GM11168 (cell line): ENCODE results near the gene C21orf58.
"Not testable (repeated sequence)": the region's sequence is repeated elsewhere in the genome, so short reads cannot be mapped to it uniquely, and the experiment has no call there.

Experiments
- in situ Hi-C: fragments of 300-500 bp; cut with MboI; formaldehyde crosslinking; loops from one replicate; pipeline ENCODE4 v1.12.0; 2022; ENCODE audit warnings: low sequenced_read_pairs; ENCODE audit not compliant: unreplicated experiment

C21orf58 gene

GRCh38 chr21:46323710-46324389 is at the start of gene C21orf58, which contains the start of gene PCNT:
TSS of gene C21orf58 (minus strand) at chr21:46323870. CDS start at chr21:46322738, 1,132 bp downstream.
TSS of gene PCNT (plus strand) at chr21:46324156. CDS start at chr21:46324229, 73 bp downstream.
- in situ Hi-C loops, result no loop called here

DNA sequence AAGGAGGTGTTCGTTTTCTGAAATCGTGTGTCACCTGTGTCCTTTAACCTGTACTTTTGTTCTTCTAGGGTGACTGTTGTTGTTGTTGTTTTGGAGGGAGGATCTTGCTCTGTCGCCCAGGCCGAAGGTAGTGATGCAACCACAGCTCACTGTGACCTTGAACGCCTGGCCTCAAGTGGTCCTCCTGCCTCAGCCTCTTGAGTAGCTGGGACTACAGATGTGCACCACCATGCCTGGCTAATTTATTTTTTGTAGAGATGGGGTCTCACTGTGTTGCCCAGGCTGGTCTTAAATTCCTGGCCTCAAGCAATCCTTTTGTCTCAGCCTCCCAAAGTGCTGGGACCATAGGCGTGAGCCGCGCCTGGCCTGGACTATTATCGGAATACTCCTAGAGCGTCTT is 49.3 kb upstream of the C21orf58 start:
- in situ Hi-C loops, result not testable (repeated sequence)

- in situ Hi-C loops, result no loop called here
These were observed 48.4 kb upstream of the C21orf58 start for GRCh38 chr21:46372014-46372485.

GRCh38 chr21:46371204-46372013 is 47.7 kb upstream of the C21orf58 start:
- in situ Hi-C loops, result no loop called here

DNA sequence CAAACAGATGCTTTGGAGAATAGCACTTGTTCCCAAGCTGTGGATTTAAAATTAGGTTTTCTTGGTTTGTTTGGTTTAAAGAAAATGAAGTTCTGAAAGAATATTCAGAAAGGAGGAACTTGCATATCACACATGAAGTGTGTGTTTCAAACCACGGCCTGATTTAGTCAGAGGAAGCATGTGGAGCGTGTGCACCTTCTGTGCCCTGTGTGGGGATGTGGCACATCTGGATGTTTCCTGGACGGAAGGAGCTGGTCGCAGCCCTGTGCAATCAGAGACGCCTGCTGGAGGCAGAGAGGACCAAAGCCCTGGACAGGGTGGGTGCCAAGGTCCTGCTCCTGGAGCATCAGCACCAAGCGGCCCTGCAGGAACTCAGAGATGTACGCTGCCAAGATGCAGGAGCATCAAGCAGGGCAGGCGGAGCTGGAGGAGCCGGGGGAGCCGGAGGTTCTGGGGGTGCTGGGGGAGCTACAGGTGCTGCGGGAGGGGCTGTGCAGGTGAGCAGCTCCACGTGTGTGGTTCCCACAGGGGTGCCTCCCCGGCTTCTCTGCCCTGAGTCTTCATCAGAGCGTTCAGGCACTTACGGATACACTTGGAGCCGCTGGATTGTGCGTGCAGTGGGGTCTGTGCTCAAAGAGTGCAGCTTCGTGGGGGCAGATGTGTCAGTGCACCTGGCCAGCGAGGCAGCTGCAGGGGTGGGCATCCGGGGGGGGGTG is 46.0 kb upstream of the C21orf58 start:
- in situ Hi-C loops, result no loop called here

DNA sequence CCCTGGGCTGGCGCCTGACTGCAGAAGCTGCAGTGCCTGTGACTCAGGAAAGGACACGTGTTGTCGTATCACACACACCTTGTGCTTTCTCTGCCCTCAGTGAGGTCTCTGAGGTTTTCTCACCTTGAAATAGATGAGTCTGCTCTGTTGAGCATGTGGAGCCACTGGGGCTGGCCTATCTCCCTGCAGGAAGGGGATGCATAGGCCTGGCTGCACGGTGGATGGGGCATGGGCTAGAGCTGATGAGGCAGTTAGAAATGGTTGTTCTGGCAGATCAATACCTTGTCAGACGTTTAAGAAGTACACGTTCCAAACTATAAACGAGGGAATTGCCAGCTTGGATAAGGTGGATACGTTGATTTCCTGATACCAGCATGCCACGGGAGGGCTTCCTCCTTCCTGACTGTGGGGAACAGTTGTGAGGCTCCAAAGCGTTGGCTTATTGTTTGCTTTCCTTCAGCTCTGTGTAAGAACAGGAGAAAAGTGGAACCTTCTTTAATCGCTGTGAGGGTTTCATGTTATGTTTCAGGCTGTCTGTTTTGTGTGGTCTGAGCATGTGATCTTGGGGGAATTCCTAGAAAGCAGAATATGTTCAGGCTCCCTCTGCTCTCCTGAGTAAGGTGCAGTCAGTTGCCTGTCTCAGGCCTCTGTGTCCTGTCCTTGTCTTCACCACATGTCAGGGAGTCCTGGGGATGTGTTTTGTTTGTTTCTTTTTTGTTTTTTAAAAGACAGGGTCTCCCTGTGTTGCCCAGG is 45.0 kb upstream of the C21orf58 start:
- in situ Hi-C loops, result no loop called here

DNA sequence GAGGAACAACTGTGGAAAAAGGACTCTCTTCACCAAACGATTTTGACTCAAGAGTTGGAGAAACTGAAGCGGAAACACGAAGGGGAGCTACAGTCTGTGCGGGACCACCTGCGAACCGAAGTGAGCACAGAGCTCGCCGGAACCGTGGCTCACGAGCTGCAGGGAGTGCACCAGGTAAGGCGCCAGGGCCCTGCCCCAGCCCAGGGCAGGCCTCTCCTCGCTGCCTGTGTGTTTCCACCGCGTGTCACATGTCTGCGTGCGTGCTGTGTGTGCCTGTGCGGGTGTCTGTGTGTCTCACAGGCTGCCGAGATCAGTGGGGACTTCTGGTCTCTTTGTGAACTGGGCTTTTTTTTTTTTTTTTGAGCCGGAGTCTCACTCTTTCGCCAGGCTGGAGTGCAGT is 43.3 kb upstream of the C21orf58 start:
- in situ Hi-C loops, result no loop called here

- in situ Hi-C loops, result no loop called here
These were observed 42.9 kb upstream of the C21orf58 start for GRCh38 chr21:46366561-46366960.

- in situ Hi-C loops, result no loop called here
These were observed 42.4 kb upstream of the C21orf58 start for GRCh38 chr21:46366091-46366490.

GRCh38 chr21:46363698-46364097 is 40.0 kb upstream of the C21orf58 start:
- in situ Hi-C loops, result no loop called here

GRCh38 chr21:46362946-46363345 is 39.3 kb upstream of the C21orf58 start:
- in situ Hi-C loops, result no loop called here

GRCh38 chr21:46361935-46362334 is 38.3 kb upstream of the C21orf58 start:
- in situ Hi-C loops, result no loop called here

DNA sequence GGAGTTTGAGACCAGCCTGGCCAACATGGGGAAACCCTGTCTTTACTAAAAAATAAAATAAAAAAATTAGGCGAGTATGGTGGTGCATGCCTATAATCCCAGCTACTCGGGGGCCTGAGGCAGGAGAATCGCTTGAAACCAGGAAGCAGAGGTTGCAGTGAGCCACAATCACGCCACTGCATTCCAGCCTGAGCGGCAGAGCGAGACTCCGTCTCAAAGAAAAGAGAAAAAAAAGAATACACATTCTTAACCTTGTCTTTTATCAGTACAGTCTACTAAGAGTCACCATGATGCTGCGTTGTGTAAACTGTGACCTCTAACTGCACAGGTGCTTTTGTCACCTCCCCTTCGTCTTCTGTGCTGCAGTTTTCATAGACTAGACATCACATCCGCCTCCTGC is 37.5 kb upstream of the C21orf58 start:
- in situ Hi-C loops, result no loop called here

DNA sequence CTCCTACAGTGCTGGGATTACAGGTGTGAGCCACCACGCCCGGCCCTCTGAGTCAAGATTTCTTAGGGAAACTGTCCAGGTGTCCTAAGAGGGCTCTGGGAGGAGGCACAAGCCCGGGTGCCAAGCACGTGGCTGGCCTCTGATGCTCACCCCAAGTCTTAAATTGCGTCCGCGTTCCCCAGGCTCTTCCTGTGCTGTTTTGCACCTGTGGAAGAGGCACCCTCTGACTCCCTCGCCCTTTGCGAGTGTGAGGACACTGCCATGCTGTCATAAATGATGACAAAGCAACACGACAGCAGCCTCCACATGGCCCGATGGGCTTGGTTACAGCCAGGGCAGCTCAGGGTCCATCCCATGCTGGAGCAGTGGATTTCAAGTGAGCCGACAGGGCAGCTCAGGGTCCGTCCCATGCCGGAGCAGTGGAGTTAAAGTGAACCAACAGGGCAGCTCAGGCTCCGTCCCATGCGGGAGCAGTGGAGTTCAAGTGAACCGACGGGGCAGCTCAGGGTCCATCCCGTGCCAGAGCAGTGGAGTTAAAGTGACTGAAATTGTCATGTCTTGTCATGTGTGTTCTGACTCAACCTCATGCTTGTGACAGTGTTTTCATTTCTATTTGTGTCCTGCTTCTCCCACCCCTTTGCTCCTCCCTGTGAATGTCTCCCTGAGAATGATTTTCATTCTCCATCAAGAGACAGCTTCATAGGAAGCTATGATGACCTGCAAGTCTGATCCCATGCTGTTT is 34.2 kb upstream of the C21orf58 start:
- in situ Hi-C loops, result no loop called here

- in situ Hi-C loops, result no loop called here
These were observed 33.6 kb upstream of the C21orf58 start for GRCh38 chr21:46357335-46357604.

GRCh38 chr21:46356494-46357334 is 33.0 kb upstream of the C21orf58 start:
- in situ Hi-C loops, result no loop called here

- in situ Hi-C loops, result no loop called here
These were observed 32.3 kb upstream of the C21orf58 start for GRCh38 chr21:46356005-46356338.

DNA sequence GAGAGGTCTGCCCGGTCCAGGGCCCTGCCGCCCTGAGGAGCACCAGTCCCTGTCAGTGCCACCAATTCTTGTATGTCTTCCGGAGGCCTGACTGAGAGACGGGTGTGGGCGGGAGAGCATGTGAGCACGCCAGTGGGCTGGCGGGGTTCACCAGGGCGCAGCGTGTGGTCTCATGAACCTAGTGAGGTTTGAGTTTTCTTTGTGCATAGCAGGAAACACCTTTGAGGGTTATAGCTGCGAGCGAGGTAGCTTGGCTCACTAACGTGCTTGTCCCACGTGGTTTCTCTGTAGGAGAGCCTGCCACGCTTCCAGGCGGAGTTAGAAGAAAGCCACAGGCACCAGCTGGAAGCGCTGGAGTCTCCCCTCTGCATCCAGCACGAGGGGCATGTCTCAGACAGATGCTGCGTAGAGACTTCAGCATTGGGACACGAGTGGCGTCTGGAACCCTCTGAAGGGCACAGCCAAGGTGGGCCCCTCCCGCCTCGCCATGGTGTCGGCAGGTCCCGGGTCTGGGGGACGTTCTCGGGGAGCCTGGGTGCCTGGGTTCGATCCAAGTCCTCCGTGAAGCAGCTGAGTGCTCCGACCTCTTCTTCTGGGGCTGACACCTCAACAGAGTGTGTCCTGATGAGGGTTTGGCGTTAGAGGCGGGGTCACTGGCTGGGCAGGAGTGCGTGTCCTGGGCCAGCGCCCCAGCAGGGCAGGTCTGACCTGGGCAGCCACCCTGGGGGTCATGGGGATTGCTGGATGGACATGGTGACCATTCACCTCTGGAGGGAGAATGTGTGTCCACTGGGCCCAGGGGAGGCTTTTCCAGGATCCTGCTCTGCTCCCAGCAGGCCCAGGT is 31.7 kb upstream of the C21orf58 start:
- in situ Hi-C loops, result no loop called here
